ENCODE results near the gene SLC5A9.
"Not testable (repeated sequence)": the region's sequence is repeated elsewhere in the genome, so short reads cannot be mapped to it uniquely, and the experiment has no call there.

Gene SLC5A9

DNA sequence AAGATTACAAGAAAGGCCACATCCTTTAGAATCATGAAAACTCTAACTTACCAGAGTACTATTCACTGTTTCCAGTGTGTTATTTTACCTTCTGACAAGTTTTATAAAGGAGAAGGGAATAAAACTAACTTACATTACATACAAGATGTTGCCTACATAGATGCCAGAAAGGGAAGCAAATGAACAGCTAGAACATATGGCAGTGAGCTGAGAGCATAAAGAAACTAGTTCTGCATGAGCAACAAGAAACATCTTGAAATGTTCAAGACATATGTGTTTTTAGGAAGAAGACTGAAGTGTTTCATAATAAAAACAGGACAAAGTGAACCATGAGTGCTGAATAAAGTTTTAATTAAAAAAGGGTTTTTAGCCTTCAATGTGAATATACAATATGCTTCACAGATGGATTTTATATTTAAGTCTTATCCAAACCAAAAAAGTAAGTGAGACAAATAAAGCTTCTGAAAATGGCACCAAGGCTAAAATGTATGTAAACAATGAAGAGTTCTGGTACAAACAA lies 39.4 kb downstream of the SLC5A9 start:
- H3K14ac ChIP-seq (ENCODE audit: low read length) = no peak overlapping the region
- no peak overlapping the region for H3K4me2 ChIP-seq (ENCODE audit: insufficient read depth, low read length, poor library complexity, severe bottlenecking)
- H2AFZ ChIP-seq (ENCODE audit: low read length) = no peak overlapping the region
- H3K4me1 ChIP-seq (ENCODE audit: control insufficient read depth in 2 of 2, insufficient read depth in 1 of 2, low read depth in 1 of 2, low read length in 2 of 2) = no peaks in the 10 kb centered on the region
- H4K8ac ChIP-seq (ENCODE audit: low read depth, low read length) = no peak overlapping the region
- no peak overlapping the region for H3K18ac ChIP-seq (ENCODE audit: low read length)
- H4K91ac ChIP-seq (ENCODE audit: low read depth, low read length, poor library complexity) = no peak overlapping the region
- H3K79me1 ChIP-seq (ENCODE audit: low read depth, low read length) = no peaks in the 10 kb centered on the region
- H3K27me3 ChIP-seq (ENCODE audit: control insufficient read depth in 3 of 3, insufficient read depth in 3 of 3, low read depth in 1 of 3, low read length in 3 of 3) = no peaks in the 10 kb centered on the region
- H3K36me3 ChIP-seq (replicated peaks in 1 of 2; ENCODE audit: control insufficient read depth in 2 of 2, insufficient read depth in 2 of 2, low read length in 2 of 2) = no peaks in the 10 kb centered on the region
- no peak overlapping the region for H2AK5ac ChIP-seq (ENCODE audit: low read depth, low read length)
- H2BK5ac ChIP-seq (ENCODE audit: low read length) = no peak overlapping the region
- H3K4me3 ChIP-seq (ENCODE audit: low read length in 2 of 2) = no peak overlapping the region
- no peak overlapping the region for H2BK120ac ChIP-seq (ENCODE audit: low read depth, low read length)
- no peak for DNase-seq (ENCODE audit: low spot score)
- no peaks in the 10 kb centered on the region for H3K9me3 ChIP-seq (replicated peaks in 1 of 2; ENCODE audit: control insufficient read depth in 2 of 2, insufficient read depth in 1 of 2, low read depth in 1 of 2, low read length in 2 of 2)
- no peak overlapping the region for H3K9ac ChIP-seq (ENCODE audit: low read depth, low read length, poor library complexity)
- no peak overlapping the region for H3K23ac ChIP-seq (ENCODE audit: low read depth, low read length, poor library complexity)
- H3K27ac ChIP-seq (replicated peaks; ENCODE audit: low read length) = no peak overlapping the region
- H3K4ac ChIP-seq (ENCODE audit: low read length) = no peak overlapping the region
- H2BK12ac ChIP-seq (ENCODE audit: low read length) = no peak overlapping the region
- H2BK15ac ChIP-seq (ENCODE audit: low read length) = no peak overlapping the region

- Histone ChIP-seq H3K14ac (ENCODE audit: low read length) (no peak overlapping the region), H2AFZ (ENCODE audit: low read length) (no peak overlapping the region), H3K36me3 (replicated peaks in 1 of 2; ENCODE audit: control insufficient read depth in 2 of 2, insufficient read depth in 2 of 2, low read length in 2 of 2) (no peaks in the 10 kb centered on the region), H3K79me1 (ENCODE audit: low read depth, low read length) (no peaks in the 10 kb centered on the region), H3K27ac (replicated peaks; ENCODE audit: low read length) (no peak overlapping the region), H3K4me3 (ENCODE audit: low read length in 2 of 2) (no peak overlapping the region), H2AK5ac (ENCODE audit: low read depth, low read length) (no peak overlapping the region), H3K4me2 (ENCODE audit: insufficient read depth, low read length, poor library complexity, severe bottlenecking) (no peak overlapping the region), H2BK120ac (ENCODE audit: low read depth, low read length) (no peak overlapping the region), H3K9ac (ENCODE audit: low read depth, low read length, poor library complexity) (no peak overlapping the region), H2BK15ac (ENCODE audit: low read length) (no peak overlapping the region), H3K18ac (ENCODE audit: low read length) (no peak overlapping the region), H3K23ac (ENCODE audit: low read depth, low read length, poor library complexity) (no peak overlapping the region), H3K4me1 (ENCODE audit: control insufficient read depth in 2 of 2, insufficient read depth in 1 of 2, low read depth in 1 of 2, low read length in 2 of 2) (no peaks in the 10 kb centered on the region), H3K27me3 (ENCODE audit: control insufficient read depth in 3 of 3, insufficient read depth in 3 of 3, low read depth in 1 of 3, low read length in 3 of 3) (no peaks in the 10 kb centered on the region), H3K9me3 (replicated peaks in 1 of 2; ENCODE audit: control insufficient read depth in 2 of 2, insufficient read depth in 1 of 2, low read depth in 1 of 2, low read length in 2 of 2) (no peaks in the 10 kb centered on the region), H2BK5ac (ENCODE audit: low read length) (no peak overlapping the region), H4K91ac (ENCODE audit: low read depth, low read length, poor library complexity) (no peak overlapping the region), H2BK12ac (ENCODE audit: low read length) (no peak overlapping the region), H3K4ac (ENCODE audit: low read length) (no peak overlapping the region), H4K8ac (ENCODE audit: low read depth, low read length) (no peak overlapping the region)
- no peak for DNase-seq (ENCODE audit: low spot score)
- no CpG with 5 or more reads among the region's 1 CpG for WGBS, 2 donors (ENCODE audit: extremely low coverage in 2 of 2, insufficient read length in 2 of 2, insufficient replicate concordance in 1 of 2)
These were observed 40.5 kb downstream of the SLC5A9 start for GRCh38 chr1:48263041-48263440.

DNA sequence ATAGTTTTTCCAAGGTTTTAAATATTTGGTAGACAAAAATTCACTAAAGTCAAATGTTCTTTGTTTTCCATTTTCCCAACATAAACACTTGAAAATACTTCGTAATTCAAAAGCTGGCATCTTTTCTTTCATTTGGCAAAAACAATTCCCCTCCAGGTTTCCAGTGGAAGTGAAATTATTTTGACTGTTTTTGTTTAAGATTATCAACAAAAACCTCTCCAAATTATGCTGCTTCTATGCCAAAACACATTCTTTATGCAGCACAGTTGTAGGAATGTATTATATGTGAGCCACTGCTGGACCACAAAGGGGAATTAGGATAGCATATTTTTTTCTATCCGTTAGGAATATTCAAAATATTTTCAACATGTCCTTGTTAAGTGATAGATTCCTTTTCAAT lies 44.1 kb downstream of the SLC5A9 start:
- Histone ChIP-seq H4K91ac (ENCODE audit: low read depth, low read length, poor library complexity) (no peak overlapping the region), H3K79me1 (ENCODE audit: low read depth, low read length) (no peaks in the 10 kb centered on the region), H3K27me3 (ENCODE audit: control insufficient read depth in 3 of 3, insufficient read depth in 3 of 3, low read depth in 1 of 3, low read length in 3 of 3) (no peaks in the 10 kb centered on the region), H3K36me3 (replicated peaks in 1 of 2; ENCODE audit: control insufficient read depth in 2 of 2, insufficient read depth in 2 of 2, low read length in 2 of 2) (no peaks in the 10 kb centered on the region), H3K9me3 (replicated peaks in 1 of 2; ENCODE audit: control insufficient read depth in 2 of 2, insufficient read depth in 1 of 2, low read depth in 1 of 2, low read length in 2 of 2) (no peaks in the 10 kb centered on the region), H3K27ac (replicated peaks; ENCODE audit: low read length) (no peak overlapping the region), H2BK5ac (ENCODE audit: low read length) (no peak overlapping the region), H2BK120ac (ENCODE audit: low read depth, low read length) (no peak overlapping the region), H4K8ac (ENCODE audit: low read depth, low read length) (no peak overlapping the region), H2AFZ (ENCODE audit: low read length) (no peak overlapping the region), H3K9ac (ENCODE audit: low read depth, low read length, poor library complexity) (no peak overlapping the region), H2BK15ac (ENCODE audit: low read length) (no peak overlapping the region), H3K4me3 (ENCODE audit: low read length in 2 of 2) (no peak overlapping the region), H3K4me1 (ENCODE audit: control insufficient read depth in 2 of 2, insufficient read depth in 1 of 2, low read depth in 1 of 2, low read length in 2 of 2) (no peaks in the 10 kb centered on the region), H3K18ac (ENCODE audit: low read length) (no peak overlapping the region), H3K14ac (ENCODE audit: low read length) (no peak overlapping the region), H3K4me2 (ENCODE audit: insufficient read depth, low read length, poor library complexity, severe bottlenecking) (no peak overlapping the region), H3K23ac (ENCODE audit: low read depth, low read length, poor library complexity) (no peak overlapping the region), H2AK5ac (ENCODE audit: low read depth, low read length) (no peak overlapping the region), H2BK12ac (ENCODE audit: low read length) (no peak overlapping the region), H3K4ac (ENCODE audit: low read length) (no peak overlapping the region)
- no CpG with 5 or more reads among the region's 2 CpGs for whole genome bisulfite sequencing, 2 donors (ENCODE audit: extremely low coverage in 2 of 2, insufficient read length in 2 of 2, insufficient replicate concordance in 1 of 2)
- DNase-seq (ENCODE audit: low spot score) = no peak

GRCh38 chr1:48277437-48277836 lies 54.9 kb downstream of the SLC5A9 start:
- H4K91ac ChIP-seq (ENCODE audit: low read depth, low read length, poor library complexity); H3K4me2 ChIP-seq (ENCODE audit: insufficient read depth, low read length, poor library complexity, severe bottlenecking); H3K27me3 ChIP-seq (ENCODE audit: control insufficient read depth in 3 of 3, insufficient read depth in 3 of 3, low read depth in 1 of 3, low read length in 3 of 3); H3K9me3 ChIP-seq (replicated peaks in 1 of 2; ENCODE audit: control insufficient read depth in 2 of 2, insufficient read depth in 1 of 2, low read depth in 1 of 2, low read length in 2 of 2); H3K79me1 ChIP-seq (ENCODE audit: low read depth, low read length); H2BK15ac ChIP-seq (ENCODE audit: low read length); H3K4me1 ChIP-seq (ENCODE audit: control insufficient read depth in 2 of 2, insufficient read depth in 1 of 2, low read depth in 1 of 2, low read length in 2 of 2); H3K36me3 ChIP-seq (replicated peaks in 1 of 2; ENCODE audit: control insufficient read depth in 2 of 2, insufficient read depth in 2 of 2, low read length in 2 of 2); H4K8ac ChIP-seq (ENCODE audit: low read depth, low read length); H3K23ac ChIP-seq (ENCODE audit: low read depth, low read length, poor library complexity); H2AK5ac ChIP-seq (ENCODE audit: low read depth, low read length); H3K4ac ChIP-seq (ENCODE audit: low read length); H3K9ac ChIP-seq (ENCODE audit: low read depth, low read length, poor library complexity); H2BK5ac ChIP-seq (ENCODE audit: low read length); H2AFZ ChIP-seq (ENCODE audit: low read length); DNase-seq (ENCODE audit: low spot score); H3K14ac ChIP-seq (ENCODE audit: low read length); H2BK12ac ChIP-seq (ENCODE audit: low read length); H3K18ac ChIP-seq (ENCODE audit: low read length); H2BK120ac ChIP-seq (ENCODE audit: low read depth, low read length); H3K4me3 ChIP-seq (ENCODE audit: low read length in 2 of 2); H3K27ac ChIP-seq (replicated peaks; ENCODE audit: low read length): not testable (repeated sequence)
- WGBS, 2 donors (ENCODE audit: extremely low coverage in 2 of 2, insufficient read length in 2 of 2, insufficient replicate concordance in 1 of 2) = no CpG with 5 or more reads among the region's 10 CpGs

Measured in neuronal stem cell (in vitro differentiated cells).